MV-4-11 (cell line): ENCODE results near the gene WIPI1.
A peak's percentile ranks its signal among the peaks of the same experiment; 100 is the strongest.
"Not testable (repeated sequence)": the region's sequence is repeated elsewhere in the genome, so short reads cannot be mapped to it uniquely, and the experiment has no call there.

ENCODE experiments used
- DNase-seq: peaks from one replicate; lab custom pipeline; 2025; lab: John Stamatoyannopoulos, UW

The WIPI1 gene

GRCh38 chr17:68413597-68414560, 43.4 kb downstream of the WIPI1 start:
- DNase-seq: peak; percentile 38

GRCh38 chr17:68407656-68408055, 49.6 kb downstream of the WIPI1 start:
- not testable (repeated sequence) for DNase-seq

GRCh38 chr17:68403837-68404236, 53.5 kb downstream of the WIPI1 start:
- DNase-seq: not testable (repeated sequence)

GRCh38 chr17:68403122-68403521, 54.2 kb downstream of the WIPI1 start:
- DNase-seq: no peak

GRCh38 chr17:68401288-68401687, 56.0 kb downstream of the WIPI1 start:
- DNase-seq: no peak

- DNase-seq: no peak
Observed at GRCh38 chr17:68400404-68400735, 56.9 kb downstream of the WIPI1 start.

- peak; percentile 54 for DNase-seq
Observed at GRCh38 chr17:68399638-68400403, 57.5 kb downstream of the WIPI1 start.

GRCh38 chr17:68398691-68399637, 58.3 kb downstream of the WIPI1 start:
- DNase-seq: peak; percentile 68

- no peak for DNase-seq
Observed at GRCh38 chr17:68397108-68397536, 60.2 kb downstream of the WIPI1 start.

GRCh38 chr17:68396226-68397107, 60.8 kb downstream of the WIPI1 start:
- DNase-seq: no peak

- no peak for DNase-seq
Observed at GRCh38 chr17:68394608-68395331, 62.5 kb downstream of the WIPI1 start.

GRCh38 chr17:68391561-68392268, 65.6 kb downstream of the WIPI1 start:
- DNase-seq: no peak

GRCh38 chr17:68390888-68391545, 66.3 kb downstream of the WIPI1 start:
- DNase-seq: no peak

- DNase-seq: no peak
Observed at GRCh38 chr17:68389041-68389440, 68.3 kb downstream of the WIPI1 start.

GRCh38 chr17:68387435-68388218, 69.7 kb downstream of the WIPI1 start:
- DNase-seq: no peak

- DNase-seq: no peak
Observed at GRCh38 chr17:68385490-68386215, 71.6 kb downstream of the WIPI1 start.

- no peak for DNase-seq
Observed at GRCh38 chr17:68384941-68385340, 72.4 kb downstream of the WIPI1 start.
